NCI-H774 (cell line): ENCODE measurements around the gene PALD1.
"Not testable (repeated sequence)": the region's sequence is repeated elsewhere in the genome, so short reads cannot be mapped to it uniquely, and the experiment has no call there.

Experiments
- DNase-seq: peaks from one replicate; lab custom pipeline; 2025; lab: John Stamatoyannopoulos, UW

The PALD1 gene

GRCh38 chr10:70482982-70483760, 4.6 kb downstream of the PALD1 start:
- no peak for DNase-seq

GRCh38 chr10:70483872-70484271, 5.3 kb downstream of the PALD1 start:
- not testable (repeated sequence) for DNase-seq

GRCh38 chr10:70487824-70488223, 9.3 kb downstream of the PALD1 start:
- no peak for DNase-seq

GRCh38 chr10:70490142-70490541, 11.6 kb downstream of the PALD1 start:
- DNase-seq = no peak

- no peak for DNase-seq
These were observed 13.0 kb downstream of the PALD1 start for GRCh38 chr10:70491614-70492013.

GRCh38 chr10:70492786-70493659, 14.5 kb downstream of the PALD1 start:
- DNase-seq = no peak

GRCh38 chr10:70493660-70494234, 15.2 kb downstream of the PALD1 start:
- peak; percentile 7 for DNase-seq

- DNase-seq = no peak
These were observed 16.0 kb downstream of the PALD1 start for GRCh38 chr10:70494536-70494935.

- DNase-seq = no peak
These were observed 16.4 kb downstream of the PALD1 start for GRCh38 chr10:70494966-70495365.

GRCh38 chr10:70495691-70496261, 17.2 kb downstream of the PALD1 start:
- DNase-seq = no peak

- no peak for DNase-seq
These were observed 18.0 kb downstream of the PALD1 start for GRCh38 chr10:70496341-70497119.

- DNase-seq = no peak
These were observed 18.6 kb downstream of the PALD1 start for GRCh38 chr10:70497120-70497545.

GRCh38 chr10:70498970-70499835, 20.6 kb downstream of the PALD1 start:
- no peak for DNase-seq

GRCh38 chr10:70499836-70500167, 21.2 kb downstream of the PALD1 start:
- no peak for DNase-seq

GRCh38 chr10:70500368-70500767, 21.8 kb downstream of the PALD1 start:
- DNase-seq = no peak

- no peak for DNase-seq
These were observed 22.3 kb downstream of the PALD1 start for GRCh38 chr10:70500812-70501301.

- DNase-seq = no peak
These were observed 23.8 kb downstream of the PALD1 start for GRCh38 chr10:70502406-70502805.

- DNase-seq = no peak
These were observed 25.2 kb downstream of the PALD1 start for GRCh38 chr10:70503776-70504175.

- no peak for DNase-seq
These were observed 26.2 kb downstream of the PALD1 start for GRCh38 chr10:70504521-70505358.

- DNase-seq = no peak
These were observed 27.3 kb downstream of the PALD1 start for GRCh38 chr10:70505908-70506307.
